ENCODE data around the gene CRIM1. TPM values are rescaled to one million over a fixed set of nuclear protein-coding genes. Genes with fewer than 3 reads are reported as not detected.

The CRIM1 gene
- total RNA-seq, 1 experiment from 2014 or later: 133 TPM

- Histone ChIP-seq H3K27ac (no peak overlapping the region), H3K4me2 (no peak overlapping the region), H3F3A (ENCODE audit: insufficient read depth, low read depth) (peaks cover 6% of the 10 kb centered on the region; the same call in 1 of the 2 replicates), H3K27me3 (ENCODE audit: insufficient read depth, low read depth) (no peaks in the 10 kb centered on the region), H3K9me3 (ENCODE audit: insufficient read depth, low read depth) (no peaks in the 10 kb centered on the region), H2AFZ (no peak overlapping the region), H3K9me2 (ENCODE audit: insufficient read depth) (no peaks in the 10 kb centered on the region), H3K36me3 (ENCODE audit: low read depth) (peaks cover 16% of the 10 kb centered on the region; the same call in 1 of the 2 replicates), H3K79me2 (ENCODE audit: low read depth) (peaks cover 84% of the 10 kb centered on the region), H3K4me3 (no peak overlapping the region), H4K20me1 (ENCODE audit: insufficient read depth) (no peaks in the 10 kb centered on the region; the same call in 1 of the 2 replicates), H3K4me1 (replicated peaks; ENCODE audit: insufficient read depth) (peaks cover under 1% of the 10 kb centered on the region)
- POLR2A ChIA-PET (ENCODE audit: unreplicated experiment): no interaction called here
- no peak for TF ChIP-seq CTCF (conservative IDR thresholded peaks at IDR 0.05)
- no peak for TF ChIP-seq EZH2 (IDR thresholded peaks at IDR 0.05; ENCODE audit: low read depth)
- DNase-seq: no peak
- CTCF ChIA-PET: interaction anchor here (1.3 kb wide), 1 partner anchor 65 kb away, joined by 3 read pairs; no protein-coding TSS in a partner anchor
- BruUV-seq (replicated peaks): no TSS peak
- intact Hi-C loops (cut with micrococcal nuclease; ENCODE audit: unreplicated experiment): no loop called here
Measured at GRCh38 chr2:36394804-36395203, 39.2 kb downstream of the CRIM1 start.

DNA sequence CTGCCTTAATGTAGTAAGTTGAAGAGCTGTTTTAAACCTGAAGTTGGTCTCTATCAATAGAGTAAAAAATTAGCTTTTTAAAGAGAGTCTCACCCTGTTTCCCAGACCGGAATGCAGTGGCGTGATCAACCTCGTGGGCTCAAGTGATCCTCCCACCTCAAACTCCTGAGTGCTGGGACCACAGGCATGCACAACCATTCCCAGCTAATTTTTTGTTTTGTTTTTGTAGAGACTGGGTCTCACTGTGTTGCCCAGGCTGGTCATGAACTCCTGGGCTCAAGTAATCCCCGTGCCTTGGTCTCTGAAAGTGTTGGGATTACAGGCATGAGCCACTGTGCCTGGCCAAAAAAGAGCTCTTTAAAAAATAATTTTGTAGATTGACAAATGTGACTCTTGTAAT, 40.3 kb downstream of the CRIM1 start:
- Histone ChIP-seq H3K4me3 (no peak overlapping the region), H3K27ac (no peak overlapping the region), H3F3A (ENCODE audit: insufficient read depth, low read depth) (peaks cover 6% of the 10 kb centered on the region; the same call in 1 of the 2 replicates), H3K27me3 (ENCODE audit: insufficient read depth, low read depth) (no peaks in the 10 kb centered on the region), H3K9me2 (ENCODE audit: insufficient read depth) (no peaks in the 10 kb centered on the region), H3K4me1 (replicated peaks; ENCODE audit: insufficient read depth) (no peaks in the 10 kb centered on the region), H3K79me2 (ENCODE audit: low read depth) (peaks cover 80% of the 10 kb centered on the region), H3K4me2 (no peak overlapping the region), H3K36me3 (ENCODE audit: low read depth) (peaks cover 16% of the 10 kb centered on the region; the same call in 1 of the 2 replicates), H3K9me3 (ENCODE audit: insufficient read depth, low read depth) (no peaks in the 10 kb centered on the region), H2AFZ (no peak overlapping the region), H4K20me1 (ENCODE audit: insufficient read depth) (no peaks in the 10 kb centered on the region; the same call in 1 of the 2 replicates)
- intact Hi-C loops (cut with micrococcal nuclease; ENCODE audit: unreplicated experiment): no loop called here
- DNase-seq: no peak
- CTCF ChIA-PET: interaction anchor here (0.6 to 1.3 kb wide), 2 partner anchors 53 to 64 kb away, joined by 3 read pairs; no protein-coding TSS in a partner anchor
- POLR2A ChIA-PET (ENCODE audit: unreplicated experiment): no interaction called here
- TF ChIP-seq EZH2 (IDR thresholded peaks at IDR 0.05; ENCODE audit: low read depth) (no peak), CTCF (conservative IDR thresholded peaks at IDR 0.05) (no peak)
- BruUV-seq (replicated peaks): no TSS peak

GRCh38 chr2:36396878-36397539, 41.4 kb downstream of the CRIM1 start:
- no peak for DNase-seq
- Histone ChIP-seq H3K4me3 (no peak overlapping the region), H4K20me1 (ENCODE audit: insufficient read depth) (no peaks in the 10 kb centered on the region; the same call in none of the 2 replicates), H3K79me2 (ENCODE audit: low read depth) (peaks cover 81% of the 10 kb centered on the region), H3K9me2 (ENCODE audit: insufficient read depth) (no peaks in the 10 kb centered on the region), H2AFZ (no peak overlapping the region), H3F3A (ENCODE audit: insufficient read depth, low read depth) (peaks cover 6% of the 10 kb centered on the region; the same call in 1 of the 2 replicates), H3K36me3 (ENCODE audit: low read depth) (peaks cover 16% of the 10 kb centered on the region; the same call in 1 of the 2 replicates), H3K9me3 (ENCODE audit: insufficient read depth, low read depth) (no peaks in the 10 kb centered on the region), H3K27me3 (ENCODE audit: insufficient read depth, low read depth) (no peaks in the 10 kb centered on the region), H3K4me2 (no peak overlapping the region), H3K27ac (no peak overlapping the region), H3K4me1 (replicated peaks; ENCODE audit: insufficient read depth) (no peaks in the 10 kb centered on the region)
- POLR2A ChIA-PET (ENCODE audit: unreplicated experiment): interaction anchor here (0.5 to 0.6 kb wide), 3 partner anchors 8 to 526 kb away, joined by 3 to 4 read pairs (median 4); no protein-coding TSS in a partner anchor
- intact Hi-C loops (cut with micrococcal nuclease; ENCODE audit: unreplicated experiment): no loop called here
- CTCF ChIA-PET: no interaction called here
- no TSS peak for BruUV-seq (replicated peaks)
- no peak for TF ChIP-seq CTCF (conservative IDR thresholded peaks at IDR 0.05)
- TF ChIP-seq EZH2 (IDR thresholded peaks at IDR 0.05; ENCODE audit: low read depth): no peak

All from PC-9 (cell line).